Globus pallidus (tissue), 1 donor: ENCODE results near the gene CLCN4.

Experiments
- DNase-seq: peaks from one replicate; pipeline ENCODE4 v3.0.0-alpha.2; 2015; ENCODE audit warnings: low spot score

Gene CLCN4

DNA sequence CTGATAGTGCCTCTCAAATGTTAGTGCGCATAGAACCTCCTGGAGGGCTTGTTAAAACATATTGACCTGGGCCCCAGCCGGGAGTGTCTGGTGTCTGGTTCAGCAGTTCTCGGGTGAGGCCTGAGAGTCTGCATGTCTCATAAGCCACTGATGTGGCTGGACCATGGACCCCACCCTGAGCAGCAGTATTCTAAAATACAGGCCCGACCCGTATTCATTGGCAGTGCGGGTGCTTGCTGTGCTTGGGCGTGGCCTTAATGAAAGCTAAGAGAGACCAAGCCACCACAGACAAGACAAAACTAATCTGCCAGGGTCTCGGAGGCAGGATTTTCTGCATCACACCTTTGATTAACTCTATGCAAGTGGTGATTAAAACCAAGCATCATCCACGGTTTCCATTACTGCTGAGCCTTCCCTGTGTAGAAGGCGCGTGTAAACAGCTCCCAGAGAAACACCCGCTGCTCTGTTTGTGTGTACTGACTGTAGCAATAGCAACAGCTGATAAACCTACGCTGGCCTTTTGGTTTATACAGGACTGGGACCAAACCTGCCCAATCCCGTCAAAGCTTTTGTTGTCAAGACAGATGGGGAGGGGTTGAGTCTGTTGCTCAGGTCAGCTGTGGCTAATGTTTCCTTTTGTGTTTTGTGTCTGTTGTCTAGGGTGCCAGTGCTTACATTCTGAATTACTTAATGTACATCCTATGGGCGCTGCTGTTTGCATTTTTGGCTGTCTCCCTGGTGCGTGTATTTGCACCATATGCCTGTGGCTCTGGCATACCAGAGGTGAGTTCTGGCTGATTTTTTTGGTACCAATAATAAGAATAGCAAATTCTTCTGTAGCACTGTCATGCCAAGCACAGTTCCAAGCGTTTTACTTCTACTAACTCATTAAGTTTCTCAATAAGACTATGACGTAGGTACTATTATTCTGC is 40.8 kb downstream of the CLCN4 start:
- DNase-seq: no peak

DNA sequence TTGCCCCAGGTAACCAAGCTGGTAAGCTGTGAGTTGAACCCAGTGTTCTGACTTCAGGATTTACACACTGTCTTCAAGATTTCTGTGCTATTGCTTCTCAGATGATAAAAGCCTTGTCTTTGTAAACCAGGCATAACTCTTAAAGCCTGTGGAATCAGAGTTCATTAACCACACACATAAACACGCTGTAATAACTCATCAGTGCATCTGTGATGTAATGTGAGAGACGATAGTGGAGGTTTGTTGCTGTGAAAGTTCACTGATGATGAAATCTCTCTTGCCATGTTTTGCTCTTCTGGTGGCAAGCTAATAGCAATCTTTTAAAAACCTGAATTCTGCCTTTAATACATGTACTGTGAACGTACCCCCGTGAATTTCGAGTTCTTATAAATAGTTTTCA is 41.5 kb downstream of the CLCN4 start:
- DNase-seq: no peak

DNA sequence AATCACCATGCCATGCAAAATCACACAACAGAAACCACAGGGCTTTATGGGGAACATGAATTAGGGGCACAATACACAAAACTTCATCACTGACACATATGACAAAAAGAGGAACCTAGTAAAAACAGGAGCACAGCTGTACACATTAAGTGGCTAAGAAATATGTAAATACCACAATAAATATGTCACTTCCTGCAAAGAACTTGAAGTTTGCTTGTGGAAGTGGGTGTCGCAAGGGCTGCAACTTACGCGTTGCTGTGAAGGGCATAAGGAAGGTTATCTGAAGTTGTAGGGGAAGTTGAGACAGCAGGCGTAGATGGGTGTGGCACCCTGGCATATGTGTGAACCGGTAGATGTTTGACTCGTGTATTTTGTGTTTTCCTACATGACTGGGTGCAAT is 42.4 kb downstream of the CLCN4 start:
- DNase-seq: no peak

DNA sequence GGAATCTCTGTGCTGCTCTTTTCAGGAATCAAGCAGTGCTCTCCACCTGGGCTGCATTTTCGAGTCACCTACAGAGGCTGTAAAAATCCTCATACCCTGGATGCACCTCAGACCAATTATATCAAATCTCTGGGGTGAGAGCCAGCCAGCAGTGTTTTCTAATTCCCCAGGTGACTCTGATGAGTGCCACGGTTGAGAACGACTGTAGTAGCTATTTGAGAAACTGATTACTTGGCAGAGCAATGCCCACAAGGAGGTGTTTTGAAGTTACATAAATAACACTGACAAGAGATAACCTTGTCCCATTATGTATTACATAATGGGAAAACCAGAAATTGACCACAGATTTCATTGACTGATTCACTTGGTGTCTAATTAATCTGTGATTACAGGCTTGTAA is 46.8 kb downstream of the CLCN4 start:
- no peak for DNase-seq

DNA sequence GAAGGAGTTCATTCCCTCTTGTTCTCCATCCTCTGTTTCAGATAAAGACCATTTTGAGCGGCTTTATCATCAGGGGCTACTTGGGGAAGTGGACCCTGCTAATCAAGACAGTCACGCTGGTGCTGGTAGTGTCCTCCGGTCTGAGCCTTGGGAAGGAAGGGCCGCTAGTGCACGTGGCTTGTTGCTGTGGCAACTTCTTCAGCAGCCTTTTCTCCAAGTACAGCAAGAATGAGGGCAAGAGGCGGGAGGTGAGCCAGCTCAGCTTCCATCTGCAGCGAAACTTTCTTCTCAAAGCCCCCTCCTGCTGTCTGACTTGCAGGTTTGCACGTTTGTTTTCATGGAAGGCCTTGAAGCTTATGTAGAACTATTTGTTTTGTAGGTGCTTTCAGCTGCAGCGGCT is 49.5 kb downstream of the CLCN4 start:
- no peak for DNase-seq

DNA sequence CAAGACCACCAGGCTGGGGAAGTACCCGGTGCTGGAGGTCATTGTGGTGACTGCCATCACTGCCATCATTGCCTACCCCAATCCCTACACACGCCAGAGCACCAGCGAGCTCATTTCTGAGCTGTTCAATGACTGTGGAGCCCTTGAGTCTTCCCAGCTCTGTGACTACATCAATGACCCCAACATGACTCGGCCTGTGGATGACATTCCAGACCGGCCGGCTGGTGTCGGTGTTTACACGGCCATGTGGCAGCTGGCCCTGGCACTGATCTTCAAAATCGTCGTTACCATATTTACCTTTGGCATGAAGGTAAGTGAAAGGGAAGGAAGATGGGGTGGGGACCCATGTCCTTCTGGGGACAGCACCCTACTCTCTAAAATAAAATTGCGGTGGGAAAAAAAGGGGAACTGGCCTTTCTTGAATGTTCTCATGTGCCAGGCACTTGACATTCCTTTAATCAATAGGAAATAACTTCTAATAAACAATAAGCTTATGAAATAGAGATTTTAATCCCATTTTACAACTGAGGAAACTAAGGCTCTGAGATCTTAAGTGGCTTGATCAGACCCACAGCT is 51.6 kb downstream of the CLCN4 start:
- no peak for DNase-seq

DNA sequence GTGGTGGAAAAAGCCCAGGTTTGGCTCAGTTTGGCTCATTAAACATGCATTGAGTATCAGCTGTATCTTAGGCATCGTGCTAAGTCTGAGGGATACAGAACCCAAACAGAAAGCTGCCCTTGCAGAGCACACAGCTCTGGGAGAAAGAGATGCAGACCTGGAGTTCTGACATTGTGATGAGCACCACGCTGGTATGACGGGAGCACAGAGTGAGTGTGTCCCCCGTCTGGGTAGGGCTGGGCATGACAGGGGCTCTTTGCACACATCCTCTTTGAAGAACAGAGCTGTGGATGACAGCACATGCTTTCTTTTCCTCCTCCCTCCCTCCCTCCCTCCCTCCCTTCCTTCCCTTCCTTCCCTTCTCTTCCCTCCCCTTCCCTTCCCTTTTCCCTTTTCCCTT is 52.2 kb downstream of the CLCN4 start:
- DNase-seq: no peak

DNA sequence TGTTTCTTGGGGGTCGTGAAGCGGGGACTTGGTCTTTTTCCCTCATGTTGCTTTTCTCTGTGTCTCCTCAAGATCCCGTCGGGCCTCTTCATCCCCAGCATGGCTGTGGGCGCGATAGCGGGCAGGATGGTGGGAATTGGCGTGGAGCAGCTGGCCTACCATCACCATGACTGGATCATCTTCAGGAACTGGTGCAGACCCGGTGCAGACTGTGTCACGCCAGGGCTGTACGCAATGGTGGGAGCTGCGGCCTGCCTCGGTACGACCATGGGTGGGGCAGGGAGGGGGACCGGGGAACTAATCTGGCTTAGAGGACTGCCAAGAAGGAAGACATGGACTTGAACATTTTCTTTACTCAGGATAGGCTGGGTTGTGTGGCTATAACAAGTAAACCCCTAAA is 55.6 kb downstream of the CLCN4 start:
- no peak for DNase-seq

DNA sequence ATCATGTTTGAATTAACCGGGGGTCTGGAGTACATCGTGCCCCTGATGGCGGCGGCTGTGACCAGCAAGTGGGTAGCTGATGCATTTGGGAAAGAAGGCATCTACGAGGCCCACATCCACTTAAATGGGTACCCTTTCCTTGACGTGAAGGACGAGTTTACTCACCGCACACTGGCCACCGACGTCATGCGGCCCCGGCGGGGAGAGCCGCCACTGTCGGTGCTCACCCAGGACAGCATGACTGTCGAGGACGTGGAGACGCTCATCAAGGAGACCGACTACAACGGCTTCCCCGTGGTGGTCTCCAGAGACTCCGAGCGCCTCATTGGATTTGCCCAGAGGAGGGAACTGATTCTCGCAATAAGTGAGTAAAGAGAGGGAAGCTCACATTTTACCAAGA is 56.9 kb downstream of the CLCN4 start:
- DNase-seq: no peak

DNA sequence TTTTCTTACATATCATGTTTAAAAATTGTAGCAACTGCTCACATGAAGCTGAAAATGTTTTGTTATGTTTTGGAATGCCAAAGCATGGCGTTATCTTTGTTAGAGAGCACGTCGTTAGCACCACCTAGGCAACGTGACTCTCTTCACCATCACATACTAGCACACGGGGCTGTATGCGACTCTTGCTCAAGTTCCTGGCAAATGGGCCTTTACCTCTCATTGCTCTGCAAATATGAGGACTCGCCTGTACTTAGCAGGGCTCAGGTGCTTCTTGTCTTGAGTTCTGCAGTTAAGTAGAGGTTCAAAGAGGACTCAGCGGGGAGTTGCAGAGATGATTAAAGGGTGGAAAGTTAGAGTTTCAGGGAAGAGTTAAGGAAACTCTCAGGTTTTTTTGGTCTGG is 59.4 kb downstream of the CLCN4 start:
- DNase-seq: no peak

DNA sequence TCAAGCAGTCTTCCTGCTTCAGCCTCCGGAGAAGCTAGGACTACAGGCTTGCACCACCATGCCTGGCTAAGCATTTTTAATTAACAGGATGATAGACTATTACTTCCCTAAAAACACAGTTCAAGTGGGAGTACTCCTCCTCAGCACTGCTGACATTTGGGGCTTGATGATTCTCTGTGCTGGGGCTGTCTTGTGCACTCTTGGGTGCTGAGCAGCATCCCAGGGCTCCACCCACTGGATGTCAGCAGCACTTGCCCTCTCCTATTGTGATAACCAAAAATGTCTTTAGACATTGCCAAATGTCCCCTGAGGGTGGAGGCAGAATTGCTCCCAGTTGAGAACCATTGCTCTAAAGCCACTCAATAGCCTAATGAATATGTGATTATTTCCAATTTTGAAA is 60.4 kb downstream of the CLCN4 start:
- no peak for DNase-seq

DNA sequence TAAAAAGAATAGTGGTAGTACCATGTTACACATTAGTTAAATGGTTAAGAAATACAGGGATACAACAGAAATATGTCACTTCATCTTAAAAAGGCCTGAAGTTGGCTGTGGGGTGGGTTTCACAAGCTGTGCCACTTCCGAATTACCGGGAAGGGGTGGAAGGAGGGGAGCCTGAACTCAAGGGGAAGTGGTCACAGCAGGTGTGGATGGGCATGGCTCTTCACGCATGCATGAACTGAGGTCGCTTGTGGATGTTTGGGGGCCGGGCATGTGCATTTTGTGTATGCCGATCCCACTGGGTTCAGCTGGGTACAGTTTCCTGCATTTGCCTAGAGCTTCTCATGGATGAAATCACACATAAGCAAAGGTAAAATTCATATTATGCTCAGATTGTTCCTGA is 64.9 kb downstream of the CLCN4 start:
- no peak for DNase-seq

DNA sequence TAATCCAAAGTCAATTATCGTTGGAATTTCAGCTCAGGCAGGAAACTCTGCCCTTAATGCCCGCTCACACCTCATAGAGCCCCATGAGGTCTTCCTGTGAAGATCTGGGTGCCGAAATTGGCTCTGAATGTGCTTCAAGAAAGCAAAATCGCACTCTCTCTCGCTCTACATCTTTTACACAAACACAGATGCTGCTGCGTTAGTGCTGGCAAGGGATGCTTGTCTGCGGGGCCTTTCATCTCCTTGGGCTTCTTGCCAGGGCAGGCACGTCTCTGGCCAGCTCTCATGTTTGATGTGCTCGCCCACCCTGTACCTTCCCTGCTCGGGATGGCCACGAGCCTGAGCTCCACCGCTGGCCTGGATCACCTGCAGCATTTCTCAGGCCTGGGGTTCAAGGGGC is 66.5 kb downstream of the CLCN4 start:
- no peak for DNase-seq

DNA sequence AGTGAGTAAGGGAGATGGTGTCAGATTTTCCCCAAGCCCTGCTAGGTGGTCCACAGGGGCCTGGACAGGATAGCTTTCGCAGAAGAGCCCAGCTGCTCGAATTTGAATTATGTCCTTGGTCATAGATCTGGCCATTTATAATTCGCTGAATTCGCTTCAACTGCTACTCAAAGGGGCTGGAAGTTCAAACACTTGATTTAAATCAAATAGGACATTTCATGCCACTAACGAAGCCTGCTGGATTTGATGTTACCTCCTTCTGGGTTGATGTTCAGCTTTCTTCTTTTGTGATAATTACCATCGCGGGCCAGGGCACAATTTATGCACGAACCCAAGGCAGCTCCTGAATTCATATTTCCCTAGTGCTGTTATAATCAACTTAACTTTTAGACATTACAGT is 67.0 kb downstream of the CLCN4 start:
- no peak for DNase-seq

DNA sequence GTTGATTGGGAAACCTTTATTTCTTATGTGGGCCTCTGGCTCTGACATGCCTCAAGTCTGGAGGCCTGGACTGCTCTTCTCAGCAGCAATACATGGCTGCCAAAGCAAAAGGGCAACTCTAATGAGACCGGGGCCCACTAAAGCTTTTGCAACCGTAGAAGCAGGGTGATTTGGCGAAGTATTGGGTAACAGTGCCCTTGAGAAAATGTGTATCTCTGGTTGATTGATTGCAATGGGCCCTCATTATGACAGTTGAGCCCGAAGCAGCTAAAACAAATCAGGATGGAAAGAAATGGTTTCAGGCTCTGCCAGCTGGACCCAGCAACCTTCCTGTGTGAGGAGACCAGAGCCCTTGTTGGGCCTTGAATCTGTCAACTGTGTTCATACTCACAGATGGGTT is 73.4 kb downstream of the CLCN4 start:
- no peak for DNase-seq

DNA sequence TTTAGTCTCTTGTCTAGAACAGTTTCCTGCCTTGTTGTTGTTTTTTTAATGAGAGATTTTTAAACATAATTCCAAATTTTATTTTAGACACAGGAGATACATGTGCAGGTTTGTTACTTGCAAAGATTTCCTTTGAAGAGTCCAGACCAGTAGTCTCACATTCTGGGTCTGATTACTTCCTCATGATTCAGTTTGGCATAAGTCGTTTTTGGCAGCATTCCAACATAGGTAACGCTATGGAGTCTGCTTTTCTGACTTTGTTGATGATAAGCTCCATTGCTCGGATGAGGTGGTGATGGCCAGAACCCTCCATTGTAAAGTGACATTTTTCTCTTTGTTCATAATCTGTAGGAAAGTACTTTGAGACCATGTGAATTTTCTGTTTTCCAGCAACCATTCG is 74.7 kb downstream of the CLCN4 start:
- no peak for DNase-seq

DNA sequence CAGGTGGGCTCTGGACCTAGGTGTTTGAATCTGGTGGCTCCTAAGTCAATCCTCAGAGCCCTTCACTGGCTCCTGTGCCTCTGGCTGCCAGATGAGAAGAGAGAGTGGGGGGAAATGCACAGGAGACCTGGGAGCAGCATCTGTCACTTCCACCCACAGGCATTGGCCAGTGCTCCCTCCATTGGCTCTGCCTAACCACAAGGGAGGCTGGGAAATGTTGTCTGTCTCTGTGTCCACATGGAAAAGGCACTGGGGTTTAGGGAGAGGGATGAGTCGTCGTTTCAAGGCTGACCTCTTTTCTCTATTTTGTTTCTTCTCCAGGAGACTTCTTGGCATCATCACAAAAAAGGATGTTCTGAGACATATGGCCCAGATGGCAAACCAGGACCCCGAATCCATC is 76.4 kb downstream of the CLCN4 start:
- no peak for DNase-seq

DNA sequence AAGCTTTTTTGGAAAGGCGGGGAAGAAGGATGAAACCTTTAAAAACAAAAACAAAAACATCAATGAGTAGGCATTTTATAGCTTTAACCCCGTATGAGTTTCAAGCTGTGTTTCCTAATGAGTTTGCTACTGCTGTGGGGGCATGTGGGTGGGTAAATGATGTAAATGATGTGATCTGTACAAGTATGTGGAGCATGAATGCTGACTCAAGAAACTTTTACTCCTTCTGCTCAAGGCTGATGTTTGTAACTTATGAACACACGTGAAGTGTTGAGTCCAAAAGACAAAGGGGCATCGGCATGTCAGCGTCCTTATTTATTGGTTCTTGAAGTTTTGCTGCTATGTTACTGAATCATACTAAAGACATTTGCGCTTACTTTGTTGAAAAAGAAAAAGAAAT is 76.9 kb downstream of the CLCN4 start:
- no peak for DNase-seq

DNA sequence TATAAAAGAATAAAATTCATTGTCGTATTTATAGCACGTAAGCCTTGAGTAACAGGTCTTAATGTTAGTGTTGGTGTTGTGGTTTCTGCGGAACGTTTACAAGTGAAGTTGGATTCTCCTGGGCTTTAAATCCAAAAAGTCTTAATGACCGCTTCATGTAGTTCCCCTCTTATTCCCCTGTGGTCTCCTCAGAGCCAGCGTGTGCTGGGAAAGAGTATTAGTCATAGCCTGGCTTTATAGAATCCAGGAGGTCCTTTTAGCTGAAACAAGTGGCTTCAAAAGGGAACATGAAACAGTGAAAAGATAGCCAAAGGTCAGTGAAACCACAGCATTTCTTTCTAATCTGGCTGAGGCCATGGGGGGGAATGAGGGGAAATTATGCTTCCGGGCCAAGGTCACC is 79.1 kb downstream of the CLCN4 start:
- no peak for DNase-seq

DNA sequence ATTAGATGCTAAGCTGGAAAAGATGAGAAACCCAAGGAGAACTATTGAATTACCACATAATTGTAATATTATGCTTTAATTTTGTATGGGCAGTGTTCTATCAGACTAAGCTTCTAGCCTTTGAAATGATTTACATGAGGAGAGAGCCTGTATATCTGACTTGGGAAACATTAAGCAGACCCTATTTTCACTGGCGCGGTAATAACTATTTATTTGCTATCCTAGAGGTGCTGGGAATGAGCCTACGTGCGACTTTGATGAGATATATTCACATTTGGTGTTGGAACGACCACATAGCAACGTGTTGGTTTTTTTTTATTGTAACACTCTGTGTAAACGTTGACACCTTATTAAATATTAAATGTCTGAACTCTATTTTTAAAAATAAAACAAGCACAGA is 80.5 kb downstream of the CLCN4 start:
- DNase-seq: no peak

DNA sequence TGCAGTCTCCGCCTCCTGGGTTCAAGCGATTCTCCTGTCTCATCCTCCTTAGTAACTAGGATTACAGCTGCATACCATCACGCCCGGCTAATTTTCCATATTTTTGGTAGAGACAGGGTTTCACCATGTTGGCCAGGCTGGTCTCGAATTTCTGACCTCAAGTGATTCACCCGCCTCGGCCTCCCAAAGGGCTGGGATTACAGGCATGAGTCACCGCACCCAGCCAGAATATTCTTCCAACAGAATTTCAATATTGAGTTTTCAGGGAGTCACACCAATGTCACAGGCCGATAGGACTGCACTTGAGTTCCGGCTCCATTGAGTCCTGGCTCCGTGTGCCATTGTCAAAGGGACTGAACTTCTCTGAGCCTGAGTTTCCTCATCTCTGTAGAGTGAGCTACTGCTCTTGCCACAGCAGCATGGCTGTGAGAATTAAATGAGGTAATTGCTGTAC is 82.9 kb downstream of the CLCN4 start:
- no peak for DNase-seq

DNA sequence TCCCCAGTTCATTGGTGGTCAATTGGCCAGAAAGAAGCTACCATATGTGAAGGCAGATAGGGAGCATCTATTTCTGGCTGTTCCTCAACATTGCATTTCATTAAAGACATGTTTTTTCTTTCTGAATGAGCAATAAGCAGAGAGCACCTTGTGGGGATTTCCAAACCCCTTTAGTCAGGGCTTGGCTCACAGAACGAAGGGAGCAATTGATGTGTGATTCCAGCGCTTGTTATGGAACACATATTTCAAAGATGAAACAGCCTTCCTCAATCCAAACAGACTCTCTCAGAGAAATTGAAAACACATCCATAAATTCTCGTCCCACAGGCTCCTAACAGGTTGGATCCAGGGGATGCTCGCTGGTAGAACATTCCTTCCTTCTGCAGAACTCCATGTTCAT is 84.1 kb downstream of the CLCN4 start:
- no peak for DNase-seq

DNA sequence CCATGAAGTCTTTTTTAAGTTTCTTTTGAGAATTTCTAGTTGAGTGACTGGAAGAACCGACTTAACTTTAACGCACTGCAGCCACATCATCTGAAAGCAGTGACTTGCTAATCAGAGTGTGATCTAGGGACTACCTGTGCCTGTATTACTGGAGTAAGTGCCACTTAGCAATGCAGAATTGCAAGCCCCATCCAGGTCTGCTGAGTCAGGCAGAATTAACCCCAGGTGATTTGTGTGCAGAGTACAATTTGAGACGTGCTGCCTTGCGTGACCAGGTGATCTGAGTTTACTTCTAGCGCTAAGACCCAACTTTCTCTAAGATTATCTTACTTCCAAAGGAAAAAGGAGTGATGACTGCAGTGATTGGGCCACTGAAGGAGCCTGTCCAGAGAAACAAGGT is 85.3 kb downstream of the CLCN4 start:
- no peak for DNase-seq

DNA sequence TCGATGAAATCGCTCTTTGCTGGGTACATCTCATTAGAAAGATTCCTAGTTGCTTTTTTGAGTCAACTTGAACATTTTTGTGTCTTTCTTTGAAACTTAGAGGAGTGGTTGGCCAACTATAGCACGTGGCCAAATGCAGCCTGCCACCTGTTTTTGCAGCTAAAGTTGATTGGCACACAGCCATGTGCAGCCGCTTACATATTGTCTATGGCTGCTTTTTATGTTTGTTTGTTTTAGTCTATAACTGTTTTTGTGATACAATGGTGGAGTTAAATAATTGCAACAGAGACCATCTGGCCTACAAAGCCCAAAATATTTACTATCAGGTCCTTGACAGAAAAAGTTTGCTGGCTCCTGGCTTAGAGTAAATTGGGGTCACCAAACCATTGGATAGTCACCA is 86.3 kb downstream of the CLCN4 start:
- DNase-seq: no peak
